ENCODE results near the gene LDLRAD2.

DNA sequence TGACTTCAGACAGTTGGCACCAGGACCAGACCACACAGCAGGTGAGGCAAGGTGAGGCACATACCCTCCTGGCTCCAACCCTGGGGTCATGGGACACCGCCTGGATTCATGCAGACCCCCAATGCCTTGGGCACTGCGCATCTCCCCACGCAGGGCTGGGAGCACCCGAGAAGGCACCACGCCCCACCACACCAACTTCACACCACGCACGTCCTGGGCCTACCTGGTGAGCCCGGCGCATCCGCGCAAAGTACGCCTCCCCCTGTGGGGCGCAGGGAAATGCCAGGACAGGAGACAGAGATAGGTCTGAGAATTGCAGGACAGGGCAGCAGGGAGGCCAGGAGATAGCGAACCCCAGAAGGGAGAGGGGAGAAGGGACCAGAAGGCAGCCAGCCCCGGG is 58.5 kb downstream of the LDLRAD2 start:
- TF ChIP-seq EZH2 (IDR thresholded peaks at IDR 0.05; ENCODE audit: insufficient read depth, low read length) = no peak
- TF ChIP-seq, protein P1, sequence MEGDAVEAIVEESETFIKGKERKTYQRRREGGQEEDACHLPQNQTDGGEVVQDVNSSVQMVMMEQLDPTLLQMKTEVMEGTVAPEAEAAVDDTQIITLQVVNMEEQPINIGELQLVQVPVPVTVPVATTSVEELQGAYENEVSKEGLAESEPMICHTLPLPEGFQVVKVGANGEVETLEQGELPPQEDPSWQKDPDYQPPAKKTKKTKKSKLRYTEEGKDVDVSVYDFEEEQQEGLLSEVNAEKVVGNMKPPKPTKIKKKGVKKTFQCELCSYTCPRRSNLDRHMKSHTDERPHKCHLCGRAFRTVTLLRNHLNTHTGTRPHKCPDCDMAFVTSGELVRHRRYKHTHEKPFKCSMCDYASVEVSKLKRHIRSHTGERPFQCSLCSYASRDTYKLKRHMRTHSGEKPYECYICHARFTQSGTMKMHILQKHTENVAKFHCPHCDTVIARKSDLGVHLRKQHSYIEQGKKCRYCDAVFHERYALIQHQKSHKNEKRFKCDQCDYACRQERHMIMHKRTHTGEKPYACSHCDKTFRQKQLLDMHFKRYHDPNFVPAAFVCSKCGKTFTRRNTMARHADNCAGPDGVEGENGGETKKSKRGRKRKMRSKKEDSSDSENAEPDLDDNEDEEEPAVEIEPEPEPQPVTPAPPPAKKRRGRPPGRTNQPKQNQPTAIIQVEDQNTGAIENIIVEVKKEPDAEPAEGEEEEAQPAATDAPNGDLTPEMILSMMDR (IDR thresholded peaks at IDR 0.05; ENCODE audit: insufficient read depth, low read depth, low read length) = no peak
